Chondrocyte (in vitro differentiated cells): ENCODE measurements around the gene HELZ2. TPM values are rescaled to one million over a fixed set of nuclear protein-coding genes. Genes with fewer than 3 reads are reported as not detected.
A peak's percentile ranks its signal among the peaks of the same experiment; 100 is the strongest.

Experiments used
- DNase-seq: peaks from one replicate; pipeline ENCODE4 v3.0.0; 2021; ENCODE audit warnings: mixed read lengths, low spot score
- H3K27ac Mint-ChIP-seq: one replicate; pipeline ENCODE4 v1.8.0; 2021; ENCODE audit warnings: mild to moderate bottlenecking, moderate library complexity, mixed read lengths; ENCODE audit not compliant: unreplicated experiment
- H3K27me3 Mint-ChIP-seq: 2 replicates; pipeline ENCODE4 v1.8.0; 2021; ENCODE audit warnings: low read depth, mixed read lengths
- H3K36me3 Mint-ChIP-seq: 2 replicates; pipeline ENCODE4 v1.8.0; 2021; ENCODE audit warnings: low read depth, mixed read lengths
- H3K4me1 Mint-ChIP-seq: 2 replicates; pipeline ENCODE4 v1.8.0; 2021; ENCODE audit warnings: low read depth, mild to moderate bottlenecking, mixed read lengths
- H3K4me3 Mint-ChIP-seq: one replicate; pipeline ENCODE4 v1.8.0; 2021; ENCODE audit warnings: mild to moderate bottlenecking, moderate library complexity, mixed read lengths; ENCODE audit not compliant: unreplicated experiment
- H3K9me3 Mint-ChIP-seq: 2 replicates; pipeline ENCODE4 v1.8.0; 2021; ENCODE audit warnings: low read depth, mixed read lengths
- total RNA-seq: library from RNA; stranded (reverse); gene quantifications from 3 replicates; pipeline ENCODE4 v1.2.1, GENCODE V29; 2021
- TF ChIP-seq, protein P1 (sequence below): fragments of 200-600 bp; sonication (generic); IDR thresholded peaks from 2 replicates; pipeline ENCODE4 v1.5.0; 2021; ENCODE audit warnings: antibody characterized with exemption, mild to moderate bottlenecking, moderate library complexity

HELZ2 gene
- total RNA-seq, 1 donor from 2014 or later: 14.9 TPM

- Mint-ChIP-seq H3K36me3 (peaks cover 12% of the 10 kb centered on the region), H3K4me3 (no peak overlapping the region), H3K27ac (no peak overlapping the region), H3K27me3 (no peaks in the 10 kb centered on the region), H3K4me1 (peaks cover 3% of the 10 kb centered on the region), H3K9me3 (no peaks in the 10 kb centered on the region)
- TF ChIP-seq, protein P1, sequence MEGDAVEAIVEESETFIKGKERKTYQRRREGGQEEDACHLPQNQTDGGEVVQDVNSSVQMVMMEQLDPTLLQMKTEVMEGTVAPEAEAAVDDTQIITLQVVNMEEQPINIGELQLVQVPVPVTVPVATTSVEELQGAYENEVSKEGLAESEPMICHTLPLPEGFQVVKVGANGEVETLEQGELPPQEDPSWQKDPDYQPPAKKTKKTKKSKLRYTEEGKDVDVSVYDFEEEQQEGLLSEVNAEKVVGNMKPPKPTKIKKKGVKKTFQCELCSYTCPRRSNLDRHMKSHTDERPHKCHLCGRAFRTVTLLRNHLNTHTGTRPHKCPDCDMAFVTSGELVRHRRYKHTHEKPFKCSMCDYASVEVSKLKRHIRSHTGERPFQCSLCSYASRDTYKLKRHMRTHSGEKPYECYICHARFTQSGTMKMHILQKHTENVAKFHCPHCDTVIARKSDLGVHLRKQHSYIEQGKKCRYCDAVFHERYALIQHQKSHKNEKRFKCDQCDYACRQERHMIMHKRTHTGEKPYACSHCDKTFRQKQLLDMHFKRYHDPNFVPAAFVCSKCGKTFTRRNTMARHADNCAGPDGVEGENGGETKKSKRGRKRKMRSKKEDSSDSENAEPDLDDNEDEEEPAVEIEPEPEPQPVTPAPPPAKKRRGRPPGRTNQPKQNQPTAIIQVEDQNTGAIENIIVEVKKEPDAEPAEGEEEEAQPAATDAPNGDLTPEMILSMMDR: no peak
- DNase-seq: peak; percentile 68
Observed at GRCh38 chr20:63587776-63588591, 13.9 kb upstream of the HELZ2 start.

- Mint-ChIP-seq H3K4me3 (no peak overlapping the region), H3K36me3 (peaks cover 11% of the 10 kb centered on the region), H3K27me3 (no peaks in the 10 kb centered on the region), H3K27ac (no peak overlapping the region), H3K4me1 (peaks cover 8% of the 10 kb centered on the region), H3K9me3 (no peaks in the 10 kb centered on the region)
- TF ChIP-seq, protein P1: no peak
- DNase-seq: peak; percentile 39
Observed at GRCh38 chr20:63587256-63587655, 13.2 kb upstream of the HELZ2 start.

DNA sequence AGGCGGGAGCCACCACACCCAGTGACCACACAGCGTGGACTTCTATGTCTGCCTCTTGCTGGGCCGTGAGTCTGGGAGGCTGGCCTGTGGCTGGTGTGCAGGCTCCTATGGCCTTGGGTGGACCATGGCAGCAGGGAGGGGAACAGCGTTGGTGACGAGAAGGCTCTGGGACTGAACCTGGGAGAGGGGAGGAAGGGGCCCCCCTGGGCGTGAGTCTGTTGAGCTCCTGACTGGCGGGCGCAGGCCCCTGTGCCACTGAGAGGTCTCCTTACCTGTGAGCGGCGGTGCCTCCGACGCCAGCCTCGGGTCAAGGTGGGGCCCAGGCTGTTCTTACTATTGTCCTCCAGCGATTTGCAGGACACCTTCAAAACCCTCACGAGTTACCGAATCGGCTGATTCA lies 12.8 kb upstream of the HELZ2 start:
- Mint-ChIP-seq H3K9me3 (no peaks in the 10 kb centered on the region), H3K27ac (no peak overlapping the region), H3K36me3 (peaks cover 11% of the 10 kb centered on the region), H3K4me1 (peaks cover 8% of the 10 kb centered on the region), H3K27me3 (no peaks in the 10 kb centered on the region), H3K4me3 (no peak overlapping the region)
- peak; percentile 72 for DNase-seq
- TF ChIP-seq, protein P1: no peak

DNA sequence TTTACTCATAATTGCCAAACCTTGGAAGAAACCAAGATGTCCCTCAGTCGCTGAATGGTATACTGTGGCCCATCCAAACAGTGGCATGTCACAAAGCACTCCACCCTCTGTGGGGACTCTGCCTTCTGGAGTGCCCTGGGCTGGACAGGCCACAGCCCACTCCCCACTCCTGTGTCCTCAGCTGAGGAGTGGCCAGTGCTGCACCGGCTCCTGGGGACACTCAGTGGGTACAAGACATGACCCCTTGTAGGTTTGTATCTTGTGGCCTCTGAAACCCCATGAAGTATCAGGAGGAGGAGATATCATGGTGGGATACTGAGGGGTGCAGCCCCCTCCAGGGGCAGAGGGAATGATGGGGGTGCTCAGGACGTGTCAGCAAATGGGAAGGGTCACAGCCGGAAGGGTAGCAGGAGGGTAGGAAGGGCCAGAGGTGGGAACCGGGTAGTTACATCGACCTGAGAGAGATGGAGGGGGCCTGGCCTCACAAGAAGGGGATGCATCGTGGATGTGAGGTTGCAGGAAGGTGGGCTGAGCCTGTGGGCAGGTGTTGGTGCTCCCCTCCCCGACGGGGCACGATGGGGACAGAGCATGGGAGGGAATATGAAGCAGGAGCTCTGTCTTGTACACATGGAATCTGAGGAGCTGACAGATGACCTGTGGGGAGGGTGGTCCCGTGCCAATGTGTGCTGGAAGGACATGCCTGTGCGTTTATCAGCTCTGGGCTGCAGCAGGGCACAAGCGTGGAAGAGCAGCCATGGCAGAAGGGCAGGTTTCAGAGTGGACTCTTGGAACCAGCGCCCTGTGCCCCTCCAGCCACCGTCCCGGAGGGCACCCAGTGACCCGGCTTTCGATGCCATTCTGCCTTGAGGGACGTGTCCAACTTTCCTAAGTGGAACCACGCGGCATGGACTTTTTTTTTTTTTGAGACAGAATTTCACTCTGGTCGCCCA lies 11.9 kb upstream of the HELZ2 start:
- peaks cover 8% of the 10 kb centered on the region for H3K4me1 Mint-ChIP-seq
- H3K9me3 Mint-ChIP-seq: no peaks in the 10 kb centered on the region
- peaks cover 8% of the 10 kb centered on the region for H3K36me3 Mint-ChIP-seq
- H3K27ac Mint-ChIP-seq: no peak overlapping the region
- H3K27me3 Mint-ChIP-seq: no peaks in the 10 kb centered on the region
- TF ChIP-seq, protein P1: no peak
- no peak overlapping the region for H3K4me3 Mint-ChIP-seq
- peak; percentile 72 for DNase-seq

GRCh38 chr20:63582382-63583063 lies 8.5 kb upstream of the HELZ2 start:
- TF ChIP-seq, protein P1: no peak

More at GRCh38 chr20:63582382-63583063, 8.5 kb upstream of the HELZ2 start:
- no peak overlapping the region for H3K4me3 Mint-ChIP-seq
- no peak for DNase-seq
- no peaks in the 10 kb centered on the region for H3K36me3 Mint-ChIP-seq
- no peaks in the 10 kb centered on the region for H3K27me3 Mint-ChIP-seq
- no peaks in the 10 kb centered on the region for H3K9me3 Mint-ChIP-seq
- peaks cover 8% of the 10 kb centered on the region for H3K4me1 Mint-ChIP-seq
- H3K27ac Mint-ChIP-seq: peak overlapping the region; percentile 35
